Stimulated activated CD4-positive, alpha-beta T cell treated with anti-CD3 and anti-CD28 coated beads, Interleukin-4, amount 100 ng/mL, for 48 hours (primary cell): ENCODE measurements around the gene ABLIM3.
A peak's percentile ranks its signal among the peaks of the same experiment; 100 is the strongest.

Source experiments
- DNase-seq, 2 donors: peaks; one replicate each; pipeline ENCODE4 v3.0.0-alpha.2; 2020; ENCODE audit warnings: low read depth in 2 of 2

The ABLIM3 gene

GRCh38 chr5:149157330-149157729 lies 16.0 kb downstream of the ABLIM3 start:
- no peak for DNase-seq

GRCh38 chr5:149160291-149160787 lies 19.0 kb downstream of the ABLIM3 start:
- DNase-seq, result no peak

GRCh38 chr5:149161026-149161687 lies 19.9 kb downstream of the ABLIM3 start:
- no peak for DNase-seq

GRCh38 chr5:149161850-149162249 lies 20.6 kb downstream of the ABLIM3 start:
- DNase-seq, result no peak

- no peak for DNase-seq
These were observed 21.2 kb downstream of the ABLIM3 start for GRCh38 chr5:149162401-149163084.

- no peak for DNase-seq
These were observed 23.4 kb downstream of the ABLIM3 start for GRCh38 chr5:149164731-149165130.

GRCh38 chr5:149166128-149166527 lies 24.8 kb downstream of the ABLIM3 start:
- no peak for DNase-seq

GRCh38 chr5:149166591-149167100 lies 25.4 kb downstream of the ABLIM3 start:
- no peak for DNase-seq

GRCh38 chr5:149168276-149168906 lies 27.1 kb downstream of the ABLIM3 start:
- DNase-seq, result no peak

GRCh38 chr5:149170299-149170698 lies 29.0 kb downstream of the ABLIM3 start:
- DNase-seq, result no peak

- DNase-seq, result peak in 1 of 2 donors; percentile 26
These were observed 31.0 kb downstream of the ABLIM3 start for GRCh38 chr5:149172261-149172660.

- no peak for DNase-seq
These were observed 31.6 kb downstream of the ABLIM3 start for GRCh38 chr5:149172709-149173505.

GRCh38 chr5:149174847-149175234 lies 33.5 kb downstream of the ABLIM3 start:
- DNase-seq, result no peak

- DNase-seq, result no peak
These were observed 34.2 kb downstream of the ABLIM3 start for GRCh38 chr5:149175346-149176105.

GRCh38 chr5:149177339-149177843 lies 36.1 kb downstream of the ABLIM3 start:
- no peak for DNase-seq

- DNase-seq, result no peak
These were observed 36.7 kb downstream of the ABLIM3 start for GRCh38 chr5:149177911-149178565.

GRCh38 chr5:149181732-149182131 lies 40.4 kb downstream of the ABLIM3 start:
- no peak for DNase-seq

- DNase-seq, result no peak
These were observed 40.9 kb downstream of the ABLIM3 start for GRCh38 chr5:149182241-149182640.

GRCh38 chr5:149185067-149185466 lies 43.8 kb downstream of the ABLIM3 start:
- DNase-seq, result no peak

GRCh38 chr5:149186506-149186905 lies 45.2 kb downstream of the ABLIM3 start:
- no peak for DNase-seq
